Transverse colon (tissue), 3 donors: ENCODE measurements around the gene MYL4.

Experiments used
- CTCF ChIP-seq, 5 experiments: fragments of 200-600 bp in 3 of 5; fragments of 450-650 bp in 2 of 5; sonication (generic) in 3 of 5; IDR thresholded peaks; 1 replicate in 2 of 5; 2 replicates in 3 of 5; pipeline ENCODE4 v1.5.1; 2016 to 2017; ENCODE audit warnings: antibody characterized with exemption in 5 of 5, inconsistent platforms in 3 of 5, mild to moderate bottlenecking in 2 of 5, moderate library complexity in 1 of 5
- EP300 ChIP-seq: sonication (generic); formaldehyde crosslinking; IDR thresholded peaks from one replicate; pipeline ENCODE4 v1.6.1; 2017; ENCODE audit warnings: antibody characterized with exemption, low read depth

GRCh38 chr17:47210779-47211178 lies 1.6 kb downstream of the MYL4 start:
- TF ChIP-seq EP300 (no peak), CTCF (IDR thresholded peaks at IDR 0.05) (no peak)
